HG03571 (cell line): ENCODE measurements around the gene SIRT6.
A peak's percentile ranks its signal among the peaks of the same experiment; 100 is the strongest.
"Not testable (repeated sequence)": the region's sequence is repeated elsewhere in the genome, so short reads cannot be mapped to it uniquely, and the experiment has no call there.

Experiments used
- ATAC-seq: cut with Tn5 transposase; IDR thresholded peaks from one replicate; pipeline ENCODE4 v1.9.1; 2021; ENCODE audit not compliant: unreplicated experiment

The SIRT6 gene

GRCh38 chr19:4182084-4182810 lies at the start of gene SIRT6, which contains the start of gene ANKRD24:
Gene SIRT6 (minus strand): TSS chr19:4182563. CDS start chr19:4182539, 24 bp downstream.
Gene ANKRD24 (plus strand): TSS chr19:4182689. CDS start chr19:4186426, 3,737 bp downstream.
- peak; percentile 46 for ATAC-seq

- ATAC-seq = not testable (repeated sequence)
Observed at GRCh38 chr19:4232139-4232538, 49.8 kb upstream of the SIRT6 start.

- not testable (repeated sequence) for ATAC-seq
Observed at GRCh38 chr19:4231521-4231920, 49.2 kb upstream of the SIRT6 start.

GRCh38 chr19:4230237-4230636 lies 47.9 kb upstream of the SIRT6 start:
- ATAC-seq = not testable (repeated sequence)

GRCh38 chr19:4229179-4229931 lies 47.0 kb upstream of the SIRT6 start, which contains the start of gene EBI3:
Gene EBI3 (plus strand): TSS chr19:4229523. CDS start chr19:4229551, 28 bp downstream.
- ATAC-seq = peak; percentile 58

- no peak for ATAC-seq
Observed at GRCh38 chr19:4228765-4229178, 46.4 kb upstream of the SIRT6 start.

GRCh38 chr19:4227771-4228170 lies 45.4 kb upstream of the SIRT6 start:
- ATAC-seq = no peak

GRCh38 chr19:4225885-4226284 lies 43.5 kb upstream of the SIRT6 start:
- ATAC-seq = no peak

- no peak for ATAC-seq
Observed at GRCh38 chr19:4224470-4224869, 42.1 kb upstream of the SIRT6 start.

- no peak for ATAC-seq
Observed at GRCh38 chr19:4220188-4220587, 37.8 kb upstream of the SIRT6 start.

GRCh38 chr19:4218523-4218922 lies 36.2 kb upstream of the SIRT6 start:
- not testable (repeated sequence) for ATAC-seq

GRCh38 chr19:4217429-4218264 lies 35.3 kb upstream of the SIRT6 start:
- no peak for ATAC-seq

- ATAC-seq = no peak
Observed at GRCh38 chr19:4216846-4217245, 34.5 kb upstream of the SIRT6 start.

- ATAC-seq = no peak
Observed at GRCh38 chr19:4215807-4216206, 33.4 kb upstream of the SIRT6 start.

- no peak for ATAC-seq
Observed at GRCh38 chr19:4213116-4213515, 30.8 kb upstream of the SIRT6 start.

GRCh38 chr19:4210166-4210731 lies 27.9 kb upstream of the SIRT6 start:
- no peak for ATAC-seq

GRCh38 chr19:4208385-4209094 lies 26.2 kb upstream of the SIRT6 start:
- no peak for ATAC-seq

GRCh38 chr19:4206818-4207484 lies 24.6 kb upstream of the SIRT6 start:
- no peak for ATAC-seq

GRCh38 chr19:4201798-4202197 lies 19.4 kb upstream of the SIRT6 start:
- no peak for ATAC-seq
